Measurements from ENCODE around the gene CLEC16A. TPM values are rescaled to one million over a fixed set of nuclear protein-coding genes. Genes with fewer than 3 reads are reported as not detected.
"Not testable (repeated sequence)": the region's sequence is repeated elsewhere in the genome, so short reads cannot be mapped to it uniquely, and the experiment has no call there.

Gene CLEC16A
- total and polyA plus RNA-seq, 2 experiments from 2014 or later = 17.5 to 26.8 TPM

DNA sequence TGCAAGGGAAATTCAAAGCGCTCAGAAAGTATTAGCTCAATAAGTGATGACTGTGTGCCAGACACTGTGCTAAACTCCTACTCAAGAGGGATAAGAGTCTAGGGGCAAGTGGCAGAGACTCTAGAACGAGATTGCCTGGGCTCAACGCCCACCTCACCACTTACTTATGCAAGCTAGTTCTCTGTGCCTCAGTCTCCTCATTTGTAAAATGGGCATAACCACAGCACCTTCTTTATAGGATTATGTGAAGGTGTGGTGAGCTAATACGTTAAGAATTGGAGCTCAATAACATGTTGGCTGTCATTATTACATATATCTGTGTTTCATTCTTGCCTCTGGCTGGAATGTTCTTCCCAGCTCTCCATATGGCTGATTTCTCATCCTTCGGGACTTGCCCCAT lies 17.5 kb upstream of the CLEC16A start:
- TF ChIP-seq, protein P1, sequence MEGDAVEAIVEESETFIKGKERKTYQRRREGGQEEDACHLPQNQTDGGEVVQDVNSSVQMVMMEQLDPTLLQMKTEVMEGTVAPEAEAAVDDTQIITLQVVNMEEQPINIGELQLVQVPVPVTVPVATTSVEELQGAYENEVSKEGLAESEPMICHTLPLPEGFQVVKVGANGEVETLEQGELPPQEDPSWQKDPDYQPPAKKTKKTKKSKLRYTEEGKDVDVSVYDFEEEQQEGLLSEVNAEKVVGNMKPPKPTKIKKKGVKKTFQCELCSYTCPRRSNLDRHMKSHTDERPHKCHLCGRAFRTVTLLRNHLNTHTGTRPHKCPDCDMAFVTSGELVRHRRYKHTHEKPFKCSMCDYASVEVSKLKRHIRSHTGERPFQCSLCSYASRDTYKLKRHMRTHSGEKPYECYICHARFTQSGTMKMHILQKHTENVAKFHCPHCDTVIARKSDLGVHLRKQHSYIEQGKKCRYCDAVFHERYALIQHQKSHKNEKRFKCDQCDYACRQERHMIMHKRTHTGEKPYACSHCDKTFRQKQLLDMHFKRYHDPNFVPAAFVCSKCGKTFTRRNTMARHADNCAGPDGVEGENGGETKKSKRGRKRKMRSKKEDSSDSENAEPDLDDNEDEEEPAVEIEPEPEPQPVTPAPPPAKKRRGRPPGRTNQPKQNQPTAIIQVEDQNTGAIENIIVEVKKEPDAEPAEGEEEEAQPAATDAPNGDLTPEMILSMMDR (IDR thresholded peaks at IDR 0.05; ENCODE audit: low read depth, low read length) = no peak
- H3K4me1 ChIP-seq (ENCODE audit: low read depth) = no peaks in the 10 kb centered on the region
- H3K27me3 ChIP-seq = no peaks in the 10 kb centered on the region
- no peak overlapping the region for H3K4me3 ChIP-seq
- DNase-seq (ENCODE audit: low read depth in 1 of 2, low spot score in 1 of 2) = no peak
- H3K36me3 ChIP-seq = peaks cover 4% of the 10 kb centered on the region
- no peaks in the 10 kb centered on the region for H3K9me3 ChIP-seq (ENCODE audit: low read depth)
- no peak overlapping the region for H3K27ac ChIP-seq

DNA sequence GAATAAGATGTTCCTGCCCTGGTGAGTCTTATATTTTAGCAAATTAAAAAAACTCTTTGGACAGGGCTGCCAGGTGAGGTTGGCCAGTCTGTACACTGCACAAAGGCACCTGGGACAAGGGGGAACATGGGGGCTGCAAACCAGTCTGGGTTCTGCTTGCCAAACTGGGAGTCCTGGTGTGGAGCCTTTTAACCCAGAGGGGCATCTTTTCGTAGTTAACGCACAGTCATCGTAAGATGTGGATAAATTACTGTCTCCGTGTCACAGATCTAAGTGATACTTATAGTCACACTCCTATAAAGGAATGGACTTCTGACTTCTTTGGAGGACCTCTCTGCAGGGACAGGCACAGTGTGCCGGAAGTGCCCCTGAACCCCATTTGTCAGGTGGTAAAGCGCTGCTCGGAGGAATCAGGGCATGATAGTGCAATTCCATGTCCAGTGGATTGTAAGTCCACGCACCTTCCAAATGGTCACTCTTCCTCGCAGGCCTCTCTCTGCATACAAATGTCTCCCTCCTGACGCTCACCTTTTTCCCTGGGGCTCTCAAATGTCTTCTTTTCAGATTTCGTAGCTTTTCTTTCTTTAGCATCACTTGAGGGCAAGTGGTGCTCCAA lies 16.8 kb upstream of the CLEC16A start:
- Histone ChIP-seq H3K27me3 (no peaks in the 10 kb centered on the region), H3K27ac (no peak overlapping the region), H3K4me1 (ENCODE audit: low read depth) (no peaks in the 10 kb centered on the region), H3K36me3 (peaks cover 7% of the 10 kb centered on the region), H3K4me3 (no peak overlapping the region), H3K9me3 (ENCODE audit: low read depth) (no peaks in the 10 kb centered on the region)
- TF ChIP-seq, protein P1 (IDR thresholded peaks at IDR 0.05; ENCODE audit: low read depth, low read length) = no peak
- no peak for DNase-seq (ENCODE audit: low read depth in 1 of 2, low spot score in 1 of 2)

DNA sequence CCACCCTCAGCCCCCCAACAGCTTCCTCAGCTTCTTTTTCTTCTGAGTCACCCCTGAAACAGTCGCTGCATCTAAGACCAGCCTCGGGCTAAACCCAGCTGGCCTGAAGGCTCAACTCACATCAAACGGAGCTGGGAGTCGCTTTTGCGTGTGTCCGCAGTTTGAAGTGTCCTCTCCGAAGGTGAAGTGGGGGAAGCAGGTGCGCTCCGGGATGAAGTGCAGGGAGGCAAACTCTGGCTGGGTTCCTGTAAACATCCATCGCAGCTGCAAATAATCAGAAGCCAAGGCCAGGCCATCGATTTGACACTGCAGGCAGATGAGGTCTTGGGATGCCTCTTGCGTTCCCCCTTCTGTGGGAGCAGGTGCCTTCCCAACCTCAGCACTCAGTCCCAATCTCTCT lies 15.3 kb upstream of the CLEC16A start:
- H3K36me3 ChIP-seq; H3K9me3 ChIP-seq (ENCODE audit: low read depth); H3K27me3 ChIP-seq; DNase-seq (ENCODE audit: low read depth in 1 of 2, low spot score in 1 of 2); H3K4me1 ChIP-seq (ENCODE audit: low read depth); H3K4me3 ChIP-seq; H3K27ac ChIP-seq: not testable (repeated sequence)

DNA sequence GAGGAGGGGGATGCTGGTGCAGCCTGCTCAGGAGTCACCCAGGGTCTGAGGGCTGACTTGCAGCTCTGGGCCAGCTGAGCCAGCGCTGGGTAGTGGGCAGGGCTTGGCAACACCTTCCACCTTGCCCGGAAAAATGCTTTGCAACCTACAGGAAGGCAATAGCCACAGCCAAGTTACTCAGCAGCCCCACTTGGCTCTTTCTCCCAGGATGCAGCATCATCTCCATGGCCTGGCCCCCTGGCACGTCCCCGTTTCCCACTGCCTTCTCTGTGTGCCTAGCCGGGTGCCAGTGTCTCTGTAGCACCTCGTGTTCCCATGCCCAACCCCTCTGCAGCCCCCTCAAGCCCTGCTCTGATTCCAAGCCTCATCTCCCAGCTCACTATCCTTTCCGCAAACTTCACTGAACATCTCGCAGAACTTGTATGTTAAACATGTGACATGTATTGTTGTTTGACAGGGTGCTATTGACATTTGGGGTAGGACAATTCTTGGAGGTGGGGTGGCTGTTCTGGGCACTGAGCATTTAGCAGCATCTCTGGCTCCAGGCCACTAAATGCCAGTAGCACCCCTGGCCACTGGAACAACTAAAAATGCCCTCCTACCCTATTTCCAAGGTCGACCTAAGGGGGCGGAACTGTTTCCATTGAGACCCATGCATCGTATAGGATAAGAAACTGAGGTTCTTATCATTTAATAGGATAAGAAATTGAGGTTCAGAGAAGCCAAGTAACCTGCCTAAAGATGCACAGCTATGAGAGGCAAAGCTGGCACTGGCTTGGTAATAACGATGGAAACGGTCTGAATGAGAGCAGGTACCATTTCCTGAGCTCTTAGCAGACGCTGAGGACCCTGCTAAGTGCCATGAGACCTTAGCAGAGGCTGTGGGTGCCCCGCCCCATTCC lies 14.3 kb upstream of the CLEC16A start:
- H3K27me3 ChIP-seq = no peaks in the 10 kb centered on the region
- peak in 1 of 2 donors; percentile 37 for DNase-seq (ENCODE audit: low read depth in 1 of 2, low spot score in 1 of 2)
- TF ChIP-seq, protein P1 (IDR thresholded peaks at IDR 0.05; ENCODE audit: low read depth, low read length) = no peak

DNA sequence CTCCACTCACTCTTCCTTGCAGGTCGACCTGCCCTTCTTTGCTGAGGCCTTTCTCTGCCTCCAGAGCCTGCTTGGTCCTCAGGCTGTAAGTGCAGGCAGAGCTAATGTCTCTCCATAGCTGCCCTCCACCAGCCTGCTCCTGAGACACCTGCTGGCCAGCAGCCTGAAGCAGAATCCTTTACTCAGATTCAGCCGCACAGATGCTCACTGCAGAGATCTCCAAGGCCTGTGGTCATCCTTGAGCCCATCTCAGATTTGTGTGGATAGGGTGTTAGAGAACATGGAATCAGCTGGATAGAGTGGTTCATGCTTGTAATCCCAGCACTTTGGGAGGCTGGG lies 13.6 kb upstream of the CLEC16A start:
- no peak overlapping the region for H3K4me3 ChIP-seq
- H3K27ac ChIP-seq = no peak overlapping the region
- H3K27me3 ChIP-seq = no peaks in the 10 kb centered on the region
- TF ChIP-seq, protein P1 (IDR thresholded peaks at IDR 0.05; ENCODE audit: low read depth, low read length) = no peak
- no peaks in the 10 kb centered on the region for H3K9me3 ChIP-seq (ENCODE audit: low read depth)
- no peaks in the 10 kb centered on the region for H3K4me1 ChIP-seq (ENCODE audit: low read depth)
- no peak for DNase-seq (ENCODE audit: low read depth in 1 of 2, low spot score in 1 of 2)
- peaks cover 7% of the 10 kb centered on the region for H3K36me3 ChIP-seq

More for the DNA sequence above, 14.3 kb upstream of the CLEC16A start:
- Histone ChIP-seq H3K36me3 (peaks cover 7% of the 10 kb centered on the region), H3K27ac (no peak overlapping the region), H3K9me3 (ENCODE audit: low read depth) (no peaks in the 10 kb centered on the region), H3K4me1 (ENCODE audit: low read depth) (no peaks in the 10 kb centered on the region), H3K4me3 (no peak overlapping the region)

DNA sequence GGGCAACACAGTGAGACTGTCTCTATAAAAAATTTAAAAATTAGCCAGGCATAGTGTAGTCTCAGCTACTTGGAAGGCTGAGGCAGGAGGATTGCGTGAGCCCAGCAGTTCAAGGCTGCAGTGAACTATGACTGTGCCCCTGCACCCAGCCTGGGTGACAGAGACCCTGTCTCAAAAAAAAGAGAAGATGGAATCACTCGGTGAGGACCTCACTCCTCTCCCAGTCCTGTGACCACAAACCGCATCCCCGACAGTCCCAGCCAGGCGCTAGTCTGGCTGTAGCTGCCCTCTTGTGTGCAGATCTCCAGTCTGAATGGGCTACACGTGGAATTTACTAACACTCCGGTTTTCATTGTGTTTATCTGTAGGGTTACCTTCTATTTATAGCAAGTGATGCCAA lies 13.2 kb upstream of the CLEC16A start:
- no peak for DNase-seq (ENCODE audit: low read depth in 1 of 2, low spot score in 1 of 2)
- Histone ChIP-seq H3K36me3 (peaks cover 7% of the 10 kb centered on the region), H3K9me3 (ENCODE audit: low read depth) (no peaks in the 10 kb centered on the region), H3K27ac (no peak overlapping the region), H3K27me3 (no peaks in the 10 kb centered on the region), H3K4me3 (no peak overlapping the region), H3K4me1 (ENCODE audit: low read depth) (no peaks in the 10 kb centered on the region)
- TF ChIP-seq, protein P1 (IDR thresholded peaks at IDR 0.05; ENCODE audit: low read depth, low read length) = no peak

Data from cardiac muscle cell (in vitro differentiated cells and primary cell).